Liver (tissue), 9 donors: Measurements from ENCODE around the gene COL8A1. TPM values are rescaled to one million over a fixed set of nuclear protein-coding genes. Genes with fewer than 3 reads are reported as not detected.

Experiments
- DNase-seq: peaks from one replicate; pipeline ENCODE4 v3.0.0-alpha.2; 2017; ENCODE audit warnings: low spot score
- H3K27ac ChIP-seq, 2 donors: one replicate each; pipeline ENCODE4 v1.7.0; 2013; ENCODE audit warnings: inconsistent platforms in 2 of 2, low read length in 2 of 2, control low read depth in 1 of 2, low read depth in 1 of 2, mild to moderate bottlenecking in 1 of 2
- H3K27me3 ChIP-seq, 4 donors: one replicate each; pipeline versions ENCODE4 v1.6.1 to v1.7.0; 2013; ENCODE audit warnings: low read length in 3 of 4, inconsistent platforms in 1 of 4, mild to moderate bottlenecking in 1 of 4, moderate library complexity in 1 of 4; ENCODE audit not compliant: control insufficient read depth in 4 of 4, insufficient read depth in 4 of 4
- H3K36me3 ChIP-seq, 4 donors: one replicate each; pipeline versions ENCODE4 v1.6.1 to v1.7.0; 2013; ENCODE audit warnings: low read length in 3 of 4, mild to moderate bottlenecking in 3 of 4, low read depth in 1 of 4, moderate library complexity in 1 of 4; ENCODE audit not compliant: control insufficient read depth in 4 of 4, insufficient read depth in 3 of 4
- H3K4me1 ChIP-seq, 4 donors: one replicate each; pipeline versions ENCODE4 v1.6.1 to v1.7.0; 2013; ENCODE audit warnings: low read length in 3 of 4, mild to moderate bottlenecking in 3 of 4, moderate library complexity in 1 of 4; ENCODE audit not compliant: control insufficient read depth in 4 of 4, insufficient read depth in 4 of 4
- H3K4me3 ChIP-seq, 3 donors: one replicate each; pipeline versions ENCODE4 v1.6.1 to v1.7.0; 2013; ENCODE audit warnings: low read length in 3 of 3, control low read depth in 1 of 3, low read depth in 1 of 3, mild to moderate bottlenecking in 1 of 3
- H3K9ac ChIP-seq, 2 donors: one replicate each; pipeline ENCODE4 v1.7.0; 2013; ENCODE audit warnings: low read length in 2 of 2, mild to moderate bottlenecking in 2 of 2, moderate library complexity in 2 of 2, control low read depth in 1 of 2, low read depth in 1 of 2
- H3K9me3 ChIP-seq, 4 donors: one replicate each; pipeline versions ENCODE4 v1.6.1 to v1.7.0; 2013; ENCODE audit warnings: low read length in 3 of 4; ENCODE audit not compliant: control insufficient read depth in 4 of 4
- ATF3 ChIP-seq: IDR thresholded peaks from 2 replicates; pipeline ENCODE4 v1.6.1; 2016; ENCODE audit warnings: antibody characterized with exemption
- CTCF ChIP-seq: fragments of 150-350 bp; IDR thresholded peaks from 2 replicates; pipeline ENCODE4 v1.5.1; 2017; ENCODE audit warnings: improper control_type of control experiment, low read depth, low read length; ENCODE audit not compliant: missing input control
- EGR1 ChIP-seq, 2 donors: IDR thresholded peaks; 2 replicates each; pipeline ENCODE4 v1.6.1; 2016 to 2018; ENCODE audit warnings: antibody characterized with exemption in 2 of 2, low read depth in 2 of 2
- FOXA1 ChIP-seq: IDR thresholded peaks from 2 replicates; pipeline ENCODE4 v1.6.1; 2016; ENCODE audit warnings: antibody characterized with exemption
- FOXA2 ChIP-seq: IDR thresholded peaks from 2 replicates; pipeline ENCODE4 v1.6.1; 2016; ENCODE audit warnings: antibody characterized with exemption
- GABPA ChIP-seq, 2 donors: IDR thresholded peaks in 1 of 2; conservative IDR thresholded peaks in 1 of 2; 2 replicates each; pipeline ENCODE4 v1.6.1; 2016; ENCODE audit warnings: antibody characterized with exemption in 2 of 2, mild to moderate bottlenecking in 1 of 2, moderate library complexity in 1 of 2
- HNF4A ChIP-seq, 2 donors: conservative IDR thresholded peaks; 2 replicates each; pipeline ENCODE4 v1.6.1; 2016; ENCODE audit warnings: antibody characterized with exemption in 2 of 2, mild to moderate bottlenecking in 2 of 2
- HNF4G ChIP-seq: IDR thresholded peaks from 2 replicates; pipeline ENCODE4 v1.6.1; 2016; ENCODE audit warnings: antibody characterized with exemption
- JUND ChIP-seq, 2 donors: IDR thresholded peaks; 2 replicates each; pipeline ENCODE4 v1.6.1; 2016; ENCODE audit warnings: antibody characterized with exemption in 2 of 2
- MAX ChIP-seq: IDR thresholded peaks from 2 replicates; pipeline ENCODE4 v1.6.1; 2016; ENCODE audit warnings: antibody characterized with exemption
- NR2F2 ChIP-seq: IDR thresholded peaks from 2 replicates; pipeline ENCODE4 v1.6.1; 2016; ENCODE audit warnings: antibody characterized with exemption
- RAD21 ChIP-seq, 2 donors: IDR thresholded peaks; 2 replicates each; pipeline ENCODE4 v1.6.1; 2016; ENCODE audit warnings: antibody characterized with exemption in 2 of 2, mild to moderate bottlenecking in 2 of 2
- RXRA ChIP-seq, 2 donors: IDR thresholded peaks; 2 replicates each; pipeline ENCODE4 v1.6.1; 2017 to 2018; ENCODE audit warnings: antibody characterized with exemption in 2 of 2, mild to moderate bottlenecking in 1 of 2
- SP1 ChIP-seq: IDR thresholded peaks from 2 replicates; pipeline ENCODE4 v1.6.1; 2018; ENCODE audit warnings: antibody characterized with exemption, mild to moderate bottlenecking
- TAF1 ChIP-seq: conservative IDR thresholded peaks from 2 replicates; pipeline ENCODE4 v1.6.1; 2016; ENCODE audit warnings: antibody characterized with exemption, mild to moderate bottlenecking
- YY1 ChIP-seq: IDR thresholded peaks from 2 replicates; pipeline ENCODE4 v1.6.1; 2016; ENCODE audit warnings: antibody characterized with exemption, mild to moderate bottlenecking
- ZBTB33 ChIP-seq: IDR thresholded peaks from 2 replicates; pipeline ENCODE4 v1.6.1; 2016; ENCODE audit warnings: antibody characterized with exemption
- WGBS: extraction: QIAGEN DNeasy Blood & Tissue Kit; methylation state at CpG from one replicate; pipeline ENCODE4 v1.1.7; 2013; 5-methylcytosine and 5-hydroxymethylcytosine counted together
- polyA plus RNA-seq, 2 donors: library from polyadenylated mRNA; stranded (reverse) in 1 of 2; unstranded in 1 of 2; fragments of 200-250 nt in 1 of 2; fragments of >200 nt in 1 of 2; fragmentation: Nextera tagmentation in 1 of 2; extraction: Ambion mirVana in 1 of 2; gene quantifications; one replicate each; pipeline versions ENCODE4 v1.2.1 to v1.2.3, GENCODE V29; 2013 to 2015
- total RNA-seq, 2 donors: library from RNA; depleted of rRNA; stranded (reverse); fragments of >200 nt; gene quantifications; one replicate each; pipeline ENCODE4 v1.2.3, GENCODE V29; 2014
- TF ChIP-seq, protein P1 (sequence below): IDR thresholded peaks from 2 replicates; pipeline ENCODE4 v1.6.1; 2016; ENCODE audit warnings: antibody characterized with exemption, mild to moderate bottlenecking
- donor health status: healthy.
- donor health status: healthy.
- donor health status: healthy.
- donor health status: healthy.
- donor health status: healthy.

Gene COL8A1
- total and polyA plus RNA-seq, 4 donors: 0.14 to 2.2 (median 1.0) TPM

DNA sequence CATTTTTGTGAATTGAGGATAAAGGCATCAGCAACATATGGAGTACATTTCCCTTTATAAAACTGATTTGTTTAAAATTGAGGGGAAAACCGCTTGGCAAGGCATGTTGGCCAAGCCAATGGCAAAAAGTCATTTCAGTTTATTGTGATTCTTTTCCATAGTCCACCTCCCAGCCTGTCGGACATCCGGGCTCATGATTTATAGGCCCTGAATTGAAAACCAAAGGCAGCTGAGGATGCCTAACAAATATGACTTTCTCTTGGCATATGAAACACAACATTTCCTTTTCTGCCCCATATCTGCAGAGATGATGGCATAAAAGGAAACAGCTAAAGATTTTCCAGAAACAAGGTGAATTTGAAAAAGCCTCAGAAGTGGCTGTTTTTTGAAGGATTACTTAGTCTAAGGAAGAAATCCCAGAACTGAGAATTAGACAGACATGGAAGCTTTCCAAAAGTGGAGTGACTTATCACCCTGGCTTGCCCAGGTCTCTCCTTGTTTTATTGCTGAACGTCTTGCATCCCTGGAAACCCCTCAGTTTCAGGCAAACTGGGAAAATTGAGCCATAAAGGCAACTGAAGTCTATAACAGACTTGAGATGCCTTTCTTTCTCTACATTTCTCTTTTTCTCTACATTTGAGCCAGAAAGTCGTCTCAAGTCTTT, 74.0 kb downstream of the COL8A1 start:
- DNase-seq: no peak
- Histone ChIP-seq H3K9me3 (no peaks in the 10 kb centered on the region), H3K27ac (no peak overlapping the region), H3K4me3 (no peak overlapping the region), H3K27me3 (peaks cover 0 to 3% (median 0%) of the 10 kb centered on the region in 4 donors), H3K36me3 (no peaks in the 10 kb centered on the region), H3K9ac (no peak overlapping the region), H3K4me1 (no peaks in the 10 kb centered on the region)
- TF ChIP-seq CTCF: no peak
- TF ChIP-seq ATF3: no peak
- TF ChIP-seq SP1: no peak
- no peak for TF ChIP-seq TAF1
- TF ChIP-seq EGR1 (IDR thresholded peaks at IDR 0.05; ENCODE audit: low read depth in 2 of 2): no peak
- no peak for TF ChIP-seq YY1
- TF ChIP-seq FOXA1: no peak
- TF ChIP-seq RXRA (IDR thresholded peaks at IDR 0.05): no peak
- TF ChIP-seq, protein P1, sequence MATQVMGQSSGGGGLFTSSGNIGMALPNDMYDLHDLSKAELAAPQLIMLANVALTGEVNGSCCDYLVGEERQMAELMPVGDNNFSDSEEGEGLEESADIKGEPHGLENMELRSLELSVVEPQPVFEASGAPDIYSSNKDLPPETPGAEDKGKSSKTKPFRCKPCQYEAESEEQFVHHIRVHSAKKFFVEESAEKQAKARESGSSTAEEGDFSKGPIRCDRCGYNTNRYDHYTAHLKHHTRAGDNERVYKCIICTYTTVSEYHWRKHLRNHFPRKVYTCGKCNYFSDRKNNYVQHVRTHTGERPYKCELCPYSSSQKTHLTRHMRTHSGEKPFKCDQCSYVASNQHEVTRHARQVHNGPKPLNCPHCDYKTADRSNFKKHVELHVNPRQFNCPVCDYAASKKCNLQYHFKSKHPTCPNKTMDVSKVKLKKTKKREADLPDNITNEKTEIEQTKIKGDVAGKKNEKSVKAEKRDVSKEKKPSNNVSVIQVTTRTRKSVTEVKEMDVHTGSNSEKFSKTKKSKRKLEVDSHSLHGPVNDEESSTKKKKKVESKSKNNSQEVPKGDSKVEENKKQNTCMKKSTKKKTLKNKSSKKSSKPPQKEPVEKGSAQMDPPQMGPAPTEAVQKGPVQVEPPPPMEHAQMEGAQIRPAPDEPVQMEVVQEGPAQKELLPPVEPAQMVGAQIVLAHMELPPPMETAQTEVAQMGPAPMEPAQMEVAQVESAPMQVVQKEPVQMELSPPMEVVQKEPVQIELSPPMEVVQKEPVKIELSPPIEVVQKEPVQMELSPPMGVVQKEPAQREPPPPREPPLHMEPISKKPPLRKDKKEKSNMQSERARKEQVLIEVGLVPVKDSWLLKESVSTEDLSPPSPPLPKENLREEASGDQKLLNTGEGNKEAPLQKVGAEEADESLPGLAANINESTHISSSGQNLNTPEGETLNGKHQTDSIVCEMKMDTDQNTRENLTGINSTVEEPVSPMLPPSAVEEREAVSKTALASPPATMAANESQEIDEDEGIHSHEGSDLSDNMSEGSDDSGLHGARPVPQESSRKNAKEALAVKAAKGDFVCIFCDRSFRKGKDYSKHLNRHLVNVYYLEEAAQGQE: no peak
- no peak for TF ChIP-seq GABPA (IDR thresholded peaks at IDR 0.05 in 1 of 2, conservative IDR thresholded peaks at IDR 0.05 in 1 of 2)
- no peak for TF ChIP-seq HNF4G
- TF ChIP-seq RAD21 (IDR thresholded peaks at IDR 0.05): no peak
- no peak for TF ChIP-seq HNF4A (conservative IDR thresholded peaks at IDR 0.05)
- no peak for TF ChIP-seq NR2F2
- no peak for TF ChIP-seq FOXA2
- TF ChIP-seq MAX: no peak
- no peak for TF ChIP-seq JUND (IDR thresholded peaks at IDR 0.05)
- TF ChIP-seq ZBTB33: no peak
- 63% methylated on average over 5 of the region's 5 CpGs for WGBS
